Measurements from ENCODE around the gene SLC35A4. TPM values are rescaled to one million over a fixed set of nuclear protein-coding genes. Genes with fewer than 3 reads are reported as not detected.
A peak's percentile ranks its signal among the peaks of the same experiment; 100 is the strongest.

Gene SLC35A4
- total and polyA plus RNA-seq, 2 of the 13 experiments (the other 11 are each of a cell fraction or from before 2014, with no cell fraction given), result 0.71 to 4.0 TPM

DNA sequence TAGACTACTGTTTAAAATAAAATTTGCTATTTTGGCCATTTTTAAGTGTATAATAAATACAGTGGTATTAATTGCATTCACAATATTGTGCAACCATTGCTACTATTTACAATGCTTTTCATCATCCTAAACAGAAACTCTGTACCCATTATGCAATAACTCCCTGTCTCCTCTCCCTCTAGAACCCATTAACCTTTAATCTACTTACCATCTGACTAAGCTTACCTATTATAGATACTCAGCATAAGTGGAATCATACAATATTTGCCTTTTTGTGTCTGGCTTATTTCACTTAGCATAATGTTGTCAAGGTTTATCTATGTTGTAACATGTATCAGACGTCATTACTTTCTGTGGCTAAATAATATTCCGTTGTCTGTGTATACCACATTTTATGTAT, 42.4 kb downstream of the SLC35A4 start (continued):
- TF ChIP-seq ZNF260 (CRISPR knock-in tag; IDR thresholded peaks at IDR 0.05; ENCODE audit: borderline replicate concordance, low read depth), result no peak
- TF ChIP-seq, protein P1, sequence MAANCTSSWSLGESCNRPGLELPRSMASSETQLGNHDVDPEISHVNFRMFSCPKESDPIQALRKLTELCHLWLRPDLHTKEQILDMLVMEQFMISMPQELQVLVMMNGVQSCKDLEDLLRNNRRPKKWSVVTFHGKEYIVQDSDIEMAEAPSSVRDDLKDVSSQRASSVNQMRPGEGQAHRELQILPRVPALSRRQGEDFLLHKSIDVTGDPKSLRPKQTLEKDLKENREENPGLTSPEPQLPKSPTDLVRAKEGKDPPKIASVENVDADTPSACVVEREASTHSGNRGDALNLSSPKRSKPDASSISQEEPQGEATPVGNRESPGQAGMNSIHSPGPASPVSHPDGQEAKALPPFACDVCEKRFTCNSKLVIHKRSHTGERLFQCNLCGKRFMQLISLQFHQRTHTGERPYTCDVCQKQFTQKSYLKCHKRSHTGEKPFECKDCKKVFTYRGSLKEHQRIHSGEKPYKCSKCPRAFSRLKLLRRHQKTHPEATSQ (CRISPR knock-in tag; IDR thresholded peaks at IDR 0.05; ENCODE audit: borderline replicate concordance), result no peak
- TF ChIP-seq ARID5B (CRISPR knock-in tag; IDR thresholded peaks at IDR 0.05), result peak; percentile 95
- no peak for TF ChIP-seq RBM22 (optimal IDR thresholded peaks at IDR 0.05; ENCODE audit: low read length)
- no peak for TF ChIP-seq ZNF501 (CRISPR knock-in tag; IDR thresholded peaks at IDR 0.05)
- no peak for TF ChIP-seq SNRNP70 (IDR thresholded peaks at IDR 0.05; ENCODE audit: low read depth, low read length)
- TF ChIP-seq ZNF451 (CRISPR knock-in tag; IDR thresholded peaks at IDR 0.05), result no peak
- TF ChIP-seq, protein P2, sequence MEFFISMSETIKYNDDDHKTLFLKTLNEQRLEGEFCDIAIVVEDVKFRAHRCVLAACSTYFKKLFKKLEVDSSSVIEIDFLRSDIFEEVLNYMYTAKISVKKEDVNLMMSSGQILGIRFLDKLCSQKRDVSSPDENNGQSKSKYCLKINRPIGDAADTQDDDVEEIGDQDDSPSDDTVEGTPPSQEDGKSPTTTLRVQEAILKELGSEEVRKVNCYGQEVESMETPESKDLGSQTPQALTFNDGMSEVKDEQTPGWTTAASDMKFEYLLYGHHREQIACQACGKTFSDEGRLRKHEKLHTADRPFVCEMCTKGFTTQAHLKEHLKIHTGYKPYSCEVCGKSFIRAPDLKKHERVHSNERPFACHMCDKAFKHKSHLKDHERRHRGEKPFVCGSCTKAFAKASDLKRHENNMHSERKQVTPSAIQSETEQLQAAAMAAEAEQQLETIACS (CRISPR knock-in tag; IDR thresholded peaks at IDR 0.05), result no peak
- TF ChIP-seq, protein P3, sequence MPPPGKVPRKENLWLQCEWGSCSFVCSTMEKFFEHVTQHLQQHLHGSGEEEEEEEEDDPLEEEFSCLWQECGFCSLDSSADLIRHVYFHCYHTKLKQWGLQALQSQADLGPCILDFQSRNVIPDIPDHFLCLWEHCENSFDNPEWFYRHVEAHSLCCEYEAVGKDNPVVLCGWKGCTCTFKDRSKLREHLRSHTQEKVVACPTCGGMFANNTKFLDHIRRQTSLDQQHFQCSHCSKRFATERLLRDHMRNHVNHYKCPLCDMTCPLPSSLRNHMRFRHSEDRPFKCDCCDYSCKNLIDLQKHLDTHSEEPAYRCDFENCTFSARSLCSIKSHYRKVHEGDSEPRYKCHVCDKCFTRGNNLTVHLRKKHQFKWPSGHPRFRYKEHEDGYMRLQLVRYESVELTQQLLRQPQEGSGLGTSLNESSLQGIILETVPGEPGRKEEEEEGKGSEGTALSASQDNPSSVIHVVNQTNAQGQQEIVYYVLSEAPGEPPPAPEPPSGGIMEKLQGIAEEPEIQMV (CRISPR knock-in tag; IDR thresholded peaks at IDR 0.05; ENCODE audit: low read depth), result no peak
- no peak for TF ChIP-seq CAMTA2 (CRISPR knock-in tag; IDR thresholded peaks at IDR 0.05; ENCODE audit: borderline replicate concordance)
- TF ChIP-seq, protein P4, sequence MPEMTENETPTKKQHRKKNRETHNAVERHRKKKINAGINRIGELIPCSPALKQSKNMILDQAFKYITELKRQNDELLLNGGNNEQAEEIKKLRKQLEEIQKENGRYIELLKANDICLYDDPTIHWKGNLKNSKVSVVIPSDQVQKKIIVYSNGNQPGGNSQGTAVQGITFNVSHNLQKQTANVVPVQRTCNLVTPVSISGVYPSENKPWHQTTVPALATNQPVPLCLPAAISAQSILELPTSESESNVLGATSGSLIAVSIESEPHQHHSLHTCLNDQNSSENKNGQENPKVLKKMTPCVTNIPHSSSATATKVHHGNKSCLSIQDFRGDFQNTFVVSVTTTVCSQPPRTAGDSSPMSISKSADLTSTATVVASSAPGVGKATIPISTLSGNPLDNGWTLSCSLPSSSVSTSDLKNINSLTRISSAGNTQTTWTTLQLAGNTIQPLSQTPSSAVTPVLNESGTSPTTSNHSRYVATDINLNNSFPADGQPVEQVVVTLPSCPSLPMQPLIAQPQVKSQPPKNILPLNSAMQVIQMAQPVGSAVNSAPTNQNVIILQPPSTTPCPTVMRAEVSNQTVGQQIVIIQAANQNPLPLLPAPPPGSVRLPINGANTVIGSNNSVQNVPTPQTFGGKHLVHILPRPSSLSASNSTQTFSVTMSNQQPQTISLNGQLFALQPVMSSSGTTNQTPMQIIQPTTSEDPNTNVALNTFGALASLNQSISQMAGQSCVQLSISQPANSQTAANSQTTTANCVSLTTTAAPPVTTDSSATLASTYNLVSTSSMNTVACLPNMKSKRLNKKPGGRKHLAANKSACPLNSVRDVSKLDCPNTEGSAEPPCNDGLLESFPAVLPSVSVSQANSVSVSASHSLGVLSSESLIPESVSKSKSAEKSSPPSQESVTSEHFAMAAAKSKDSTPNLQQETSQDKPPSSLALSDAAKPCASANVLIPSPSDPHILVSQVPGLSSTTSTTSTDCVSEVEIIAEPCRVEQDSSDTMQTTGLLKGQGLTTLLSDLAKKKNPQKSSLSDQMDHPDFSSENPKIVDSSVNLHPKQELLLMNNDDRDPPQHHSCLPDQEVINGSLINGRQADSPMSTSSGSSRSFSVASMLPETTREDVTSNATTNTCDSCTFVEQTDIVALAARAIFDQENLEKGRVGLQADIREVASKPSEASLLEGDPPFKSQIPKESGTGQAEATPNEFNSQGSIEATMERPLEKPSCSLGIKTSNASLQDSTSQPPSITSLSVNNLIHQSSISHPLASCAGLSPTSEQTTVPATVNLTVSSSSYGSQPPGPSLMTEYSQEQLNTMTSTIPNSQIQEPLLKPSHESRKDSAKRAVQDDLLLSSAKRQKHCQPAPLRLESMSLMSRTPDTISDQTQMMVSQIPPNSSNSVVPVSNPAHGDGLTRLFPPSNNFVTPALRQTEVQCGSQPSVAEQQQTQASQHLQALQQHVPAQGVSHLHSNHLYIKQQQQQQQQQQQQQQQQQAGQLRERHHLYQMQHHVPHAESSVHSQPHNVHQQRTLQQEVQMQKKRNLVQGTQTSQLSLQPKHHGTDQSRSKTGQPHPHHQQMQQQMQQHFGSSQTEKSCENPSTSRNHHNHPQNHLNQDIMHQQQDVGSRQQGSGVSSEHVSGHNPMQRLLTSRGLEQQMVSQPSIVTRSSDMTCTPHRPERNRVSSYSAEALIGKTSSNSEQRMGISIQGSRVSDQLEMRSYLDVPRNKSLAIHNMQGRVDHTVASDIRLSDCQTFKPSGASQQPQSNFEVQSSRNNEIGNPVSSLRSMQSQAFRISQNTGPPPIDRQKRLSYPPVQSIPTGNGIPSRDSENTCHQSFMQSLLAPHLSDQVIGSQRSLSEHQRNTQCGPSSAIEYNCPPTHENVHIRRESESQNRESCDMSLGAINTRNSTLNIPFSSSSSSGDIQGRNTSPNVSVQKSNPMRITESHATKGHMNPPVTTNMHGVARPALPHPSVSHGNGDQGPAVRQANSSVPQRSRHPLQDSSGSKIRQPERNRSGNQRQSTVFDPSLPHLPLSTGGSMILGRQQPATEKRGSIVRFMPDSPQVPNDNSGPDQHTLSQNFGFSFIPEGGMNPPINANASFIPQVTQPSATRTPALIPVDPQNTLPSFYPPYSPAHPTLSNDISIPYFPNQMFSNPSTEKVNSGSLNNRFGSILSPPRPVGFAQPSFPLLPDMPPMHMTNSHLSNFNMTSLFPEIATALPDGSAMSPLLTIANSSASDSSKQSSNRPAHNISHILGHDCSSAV (CRISPR knock-in tag; IDR thresholded peaks at IDR 0.05; ENCODE audit: borderline replicate concordance), result no peak
- TF ChIP-seq ZNF510 (CRISPR knock-in tag; IDR thresholded peaks at IDR 0.05; ENCODE audit: low read depth), result no peak
- no peak for TF ChIP-seq POLR2AphosphoS5 (IDR thresholded peaks at IDR 0.05; ENCODE audit: low read depth, low read length)

Measured in HepG2 (cell line).